Astrocyte (in vitro differentiated cells and primary cell): Measurements from ENCODE around the gene PPA2. TPM values are rescaled to one million over a fixed set of nuclear protein-coding genes. Genes with fewer than 3 reads are reported as not detected.

ENCODE experiments used
- DNase-seq: peaks from one replicate; pipeline ENCODE4 v3.0.0-alpha.2; 2010; ENCODE audit warnings: low read depth
- FAIRE-seq: peaks from 2 replicates; lab custom pipeline; 2011; peaks lifted over from hg19 to GRCh38; lab: Jason Lieb, UNC
- H2AFZ ChIP-seq: 2 replicates; pipeline ENCODE4 v1.6.0; 2012; ENCODE audit warnings: low read depth, low read length, inconsistent platforms
- H3K27ac ChIP-seq: 2 replicates; pipeline ENCODE4 v1.5.1; 2011; ENCODE audit warnings: low read depth, low read length, inconsistent platforms
- H3K27me3 ChIP-seq: 2 replicates; pipeline ENCODE4 v1.6.0; 2011; ENCODE audit warnings: low read length, inconsistent platforms; ENCODE audit not compliant: insufficient read depth
- H3K36me3 ChIP-seq: 2 replicates; pipeline ENCODE4 v1.5.1; 2011; ENCODE audit warnings: low read length, inconsistent platforms; ENCODE audit not compliant: insufficient read depth
- H3K4me1 ChIP-seq: 2 replicates; pipeline ENCODE4 v1.5.1; 2011; ENCODE audit warnings: low read length, inconsistent platforms; ENCODE audit not compliant: insufficient read depth
- H3K4me2 ChIP-seq: 2 replicates; pipeline ENCODE4 v1.6.0; 2012; ENCODE audit warnings: low read length, inconsistent platforms
- H3K4me3 ChIP-seq: 2 replicates; pipeline ENCODE4 v1.5.1; 2011; ENCODE audit warnings: low read depth, mild to moderate bottlenecking, low read length, inconsistent platforms; ENCODE audit not compliant: insufficient read depth
- H3K79me2 ChIP-seq: 2 replicates; pipeline ENCODE4 v1.6.0; 2012; ENCODE audit warnings: mild to moderate bottlenecking, low read length, inconsistent platforms; ENCODE audit not compliant: insufficient read depth
- H3K9ac ChIP-seq: 2 replicates; pipeline ENCODE4 v1.6.0; 2012; ENCODE audit warnings: mild to moderate bottlenecking, low read length, inconsistent platforms
- H3K9me3 ChIP-seq: 2 replicates; pipeline ENCODE4 v1.5.1; 2012; ENCODE audit warnings: low read depth, mild to moderate bottlenecking, low read length, inconsistent platforms; ENCODE audit not compliant: insufficient read depth
- H4K20me1 ChIP-seq: 2 replicates; pipeline ENCODE4 v1.6.0; 2012; ENCODE audit warnings: low read length, inconsistent platforms; ENCODE audit not compliant: insufficient read depth
- H3K27ac Mint-ChIP-seq: one replicate; pipeline ENCODE4 v1.8.0; 2021; ENCODE audit warnings: mild to moderate bottlenecking, mixed read lengths; ENCODE audit not compliant: unreplicated experiment
- H3K27me3 Mint-ChIP-seq: one replicate; pipeline ENCODE4 v1.8.0; 2021; ENCODE audit warnings: low read depth, mixed read lengths; ENCODE audit not compliant: unreplicated experiment
- H3K36me3 Mint-ChIP-seq: one replicate; pipeline ENCODE4 v1.8.0; 2021; ENCODE audit warnings: low read depth, mixed read lengths; ENCODE audit not compliant: unreplicated experiment
- H3K4me1 Mint-ChIP-seq: one replicate; pipeline ENCODE4 v1.8.0; 2021; ENCODE audit warnings: low read depth, mixed read lengths; ENCODE audit not compliant: unreplicated experiment
- H3K4me3 Mint-ChIP-seq: one replicate; pipeline ENCODE4 v1.8.0; 2021; ENCODE audit warnings: mild to moderate bottlenecking, moderate library complexity, mixed read lengths; ENCODE audit not compliant: unreplicated experiment
- H3K9me3 Mint-ChIP-seq: one replicate; pipeline ENCODE4 v1.8.0; 2021; ENCODE audit warnings: mild to moderate bottlenecking, mixed read lengths; ENCODE audit not compliant: unreplicated experiment
- CTCF ChIP-seq: IDR thresholded peaks from 2 replicates; pipeline ENCODE4 v1.5.1; 2011; ENCODE audit warnings: low read depth, mild to moderate bottlenecking, inconsistent platforms, low read length, moderate library complexity; ENCODE audit not compliant: insufficient read depth
- EZH2 ChIP-seq: IDR thresholded peaks from 2 replicates; pipeline ENCODE4 v1.6.1; 2012; ENCODE audit warnings: mild to moderate bottlenecking, low read length, inconsistent platforms; ENCODE audit not compliant: insufficient read depth
- total RNA-seq: library from RNA; stranded (reverse); gene quantifications from 2 replicates; pipeline ENCODE4 v1.2.1, GENCODE V29; 2021

Gene PPA2
- total RNA-seq, 1 donor from 2014 or later = 52.3 TPM

GRCh38 chr4:105455998-105456397, 17.9 kb downstream of the PPA2 start:
- H3K4me3 Mint-ChIP-seq = no peak overlapping the region
- FAIRE-seq (no peak), DNase-seq (peak; percentile 14)
- H3K4me2 ChIP-seq = no peak overlapping the region
- no peaks in the 10 kb centered on the region for H3K27me3 ChIP-seq
- H3K36me3 ChIP-seq = peaks cover 8% of the 10 kb centered on the region
- peaks cover 3% of the 10 kb centered on the region for H3K4me1 Mint-ChIP-seq
- no peaks in the 10 kb centered on the region for H3K4me1 ChIP-seq
- peaks cover 4% of the 10 kb centered on the region for H4K20me1 ChIP-seq
- H3K27me3 Mint-ChIP-seq = no peaks in the 10 kb centered on the region
- no peaks in the 10 kb centered on the region for H3K9me3 ChIP-seq
- H3K4me3 ChIP-seq = no peak overlapping the region
- H3K36me3 Mint-ChIP-seq = peaks cover 9% of the 10 kb centered on the region
- H2AFZ ChIP-seq = no peak overlapping the region
- H3K9me3 Mint-ChIP-seq = no peaks in the 10 kb centered on the region
- no peak overlapping the region for H3K9ac ChIP-seq
- no peak overlapping the region for H3K27ac ChIP-seq
- TF ChIP-seq EZH2 (no peak), CTCF (no peak)
- H3K79me2 ChIP-seq = peaks cover 18% of the 10 kb centered on the region
- H3K27ac Mint-ChIP-seq = no peak overlapping the region

- Mint-ChIP-seq H3K4me3 (no peak overlapping the region), H3K9me3 (no peaks in the 10 kb centered on the region), H3K36me3 (peaks cover 6% of the 10 kb centered on the region), H3K4me1 (peaks cover 3% of the 10 kb centered on the region), H3K27ac (no peak overlapping the region), H3K27me3 (no peaks in the 10 kb centered on the region)
- DNase-seq (no peak), FAIRE-seq (no peak)
- TF ChIP-seq EZH2 (no peak), CTCF (no peak)
- Histone ChIP-seq H3K27me3 (no peaks in the 10 kb centered on the region), H3K4me3 (no peak overlapping the region), H3K27ac (no peak overlapping the region), H3K9ac (no peak overlapping the region), H3K79me2 (peaks cover 15% of the 10 kb centered on the region), H3K9me3 (no peaks in the 10 kb centered on the region), H3K36me3 (peaks cover 8% of the 10 kb centered on the region), H2AFZ (no peak overlapping the region), H3K4me1 (no peaks in the 10 kb centered on the region), H4K20me1 (peaks cover 4% of the 10 kb centered on the region), H3K4me2 (no peak overlapping the region)
Measured at GRCh38 chr4:105455182-105455581, 18.7 kb downstream of the PPA2 start.

- Histone ChIP-seq H3K27me3 (no peaks in the 10 kb centered on the region), H3K36me3 (peaks cover 8% of the 10 kb centered on the region), H3K9ac (no peak overlapping the region), H3K27ac (no peak overlapping the region), H3K4me3 (no peak overlapping the region), H2AFZ (no peak overlapping the region), H3K4me2 (no peak overlapping the region), H3K79me2 (peaks cover 9% of the 10 kb centered on the region), H4K20me1 (peaks cover 4% of the 10 kb centered on the region), H3K4me1 (no peaks in the 10 kb centered on the region), H3K9me3 (no peaks in the 10 kb centered on the region)
- H3K27me3 Mint-ChIP-seq = no peaks in the 10 kb centered on the region
- peaks cover 3% of the 10 kb centered on the region for H3K4me1 Mint-ChIP-seq
- H3K36me3 Mint-ChIP-seq = peaks cover 6% of the 10 kb centered on the region
- no peak for FAIRE-seq
- no peak overlapping the region for H3K4me3 Mint-ChIP-seq
- H3K27ac Mint-ChIP-seq = no peak overlapping the region
- DNase-seq = no peak
- H3K9me3 Mint-ChIP-seq = no peaks in the 10 kb centered on the region
- no peak for TF ChIP-seq CTCF
- TF ChIP-seq EZH2 = no peak
Measured at GRCh38 chr4:105453550-105454205, 20.2 kb downstream of the PPA2 start.
